SK-N-SH treated with all-trans-retinoic acid at 6 μM for 48 hours (cell line): ENCODE measurements around the gene SLC35F6.

Experiments used
- ATAC-seq: fragments of 200-7000 bp; cut with Tn5 transposase; 3 replicates; pipeline ENCODE4 v1.9.1; 2020; ENCODE audit warnings: mild to moderate bottlenecking, moderate library complexity
- ARNTL ChIP-seq: fragments of 450-650 bp; formaldehyde crosslinking; IDR thresholded peaks from 2 replicates; pipeline ENCODE4 v1.5.0; 2020; ENCODE audit warnings: low read depth, mild to moderate bottlenecking, moderate library complexity, borderline replicate concordance
- CSDC2 ChIP-seq: fragments of 250-450 bp; sonication (Bioruptor Pico); IDR thresholded peaks from 2 replicates; pipeline ENCODE4 v1.5.0; 2020; ENCODE audit warnings: mild to moderate bottlenecking, moderate library complexity
- ESRRG ChIP-seq: fragments of 250-450 bp; sonication (Bioruptor Pico); IDR thresholded peaks from 2 replicates; pipeline ENCODE4 v1.6.1; 2021; ENCODE audit warnings: mild to moderate bottlenecking
- GLIS3 ChIP-seq: fragments of 250-450 bp; sonication (Bioruptor Pico); IDR thresholded peaks from 2 replicates; pipeline ENCODE4 v1.5.0; 2020; ENCODE audit warnings: mild to moderate bottlenecking, moderate library complexity
- ISL1 ChIP-seq: fragments of 250-450 bp; sonication (Bioruptor Pico); IDR thresholded peaks from 2 replicates; pipeline ENCODE4 v2.1.2; 2022; ENCODE audit warnings: mild to moderate bottlenecking, moderate library complexity
- PPARA ChIP-seq: fragments of 250-450 bp; sonication (Bioruptor Pico); IDR thresholded peaks from 2 replicates; pipeline ENCODE4 v1.5.0; 2020; ENCODE audit warnings: mild to moderate bottlenecking, borderline replicate concordance
- RARB ChIP-seq: fragments of 250-450 bp; sonication (Bioruptor Pico); IDR thresholded peaks from 2 replicates; pipeline ENCODE4 v1.8.0; 2021; ENCODE audit warnings: mild to moderate bottlenecking, moderate library complexity
- SNAI2 ChIP-seq: fragments of 250-450 bp; sonication (Bioruptor Pico); IDR thresholded peaks from 2 replicates; pipeline ENCODE4 v1.5.0; 2020; ENCODE audit warnings: mild to moderate bottlenecking, moderate library complexity
- TCF4 ChIP-seq: fragments of 250-450 bp; sonication (Bioruptor Pico); IDR thresholded peaks from 2 replicates; pipeline ENCODE4 v1.8.0; 2021; ENCODE audit warnings: mild to moderate bottlenecking, moderate library complexity, borderline replicate concordance
- TOX ChIP-seq: fragments of 250-450 bp; sonication (Bioruptor Pico); IDR thresholded peaks from 2 replicates; pipeline ENCODE4 v1.8.0; 2021; ENCODE audit warnings: mild to moderate bottlenecking, moderate library complexity, borderline replicate concordance
- ZC3H10 ChIP-seq: fragments of 250-450 bp; sonication (Bioruptor Pico); IDR thresholded peaks from 2 replicates; pipeline ENCODE4 v1.5.1; 2021; ENCODE audit warnings: mild to moderate bottlenecking, moderate library complexity
- ZFP3 ChIP-seq: fragments of 250-450 bp; sonication (Bioruptor Pico); IDR thresholded peaks from 2 replicates; pipeline ENCODE4 v1.5.0; 2020; ENCODE audit warnings: mild to moderate bottlenecking, moderate library complexity
- ZNF70 ChIP-seq: fragments of 450-650 bp; formaldehyde crosslinking; IDR thresholded peaks from 2 replicates; pipeline ENCODE4 v1.5.0; 2020; ENCODE audit warnings: mild to moderate bottlenecking, moderate library complexity
- ZNF8 ChIP-seq: fragments of 450-650 bp; formaldehyde crosslinking; IDR thresholded peaks from 2 replicates; pipeline ENCODE4 v1.5.0; 2020; ENCODE audit warnings: mild to moderate bottlenecking, moderate library complexity
- TF ChIP-seq, protein P1 (sequence below): fragments of 250-450 bp; sonication (Bioruptor Pico); IDR thresholded peaks from 2 replicates; pipeline ENCODE4 v1.5.1; 2021; ENCODE audit warnings: mild to moderate bottlenecking, moderate library complexity
- TF ChIP-seq, protein P2 (sequence below): fragments of 250-450 bp; sonication (Bioruptor Pico); IDR thresholded peaks from 2 replicates; pipeline ENCODE4 v1.8.0; 2021; ENCODE audit warnings: low read depth, mild to moderate bottlenecking, moderate library complexity, borderline replicate concordance
- TF ChIP-seq, protein P3 (sequence below): fragments of 250-450 bp; sonication (Bioruptor Pico); IDR thresholded peaks from 2 replicates; pipeline ENCODE4 v1.8.0; 2020; ENCODE audit warnings: mild to moderate bottlenecking, moderate library complexity, borderline replicate concordance
- TF ChIP-seq, protein P4 (sequence below): fragments of 250-450 bp; sonication (Bioruptor Pico); IDR thresholded peaks from 2 replicates; pipeline ENCODE4 v1.5.0; 2020; ENCODE audit warnings: mild to moderate bottlenecking, moderate library complexity

Gene SLC35F6

DNA sequence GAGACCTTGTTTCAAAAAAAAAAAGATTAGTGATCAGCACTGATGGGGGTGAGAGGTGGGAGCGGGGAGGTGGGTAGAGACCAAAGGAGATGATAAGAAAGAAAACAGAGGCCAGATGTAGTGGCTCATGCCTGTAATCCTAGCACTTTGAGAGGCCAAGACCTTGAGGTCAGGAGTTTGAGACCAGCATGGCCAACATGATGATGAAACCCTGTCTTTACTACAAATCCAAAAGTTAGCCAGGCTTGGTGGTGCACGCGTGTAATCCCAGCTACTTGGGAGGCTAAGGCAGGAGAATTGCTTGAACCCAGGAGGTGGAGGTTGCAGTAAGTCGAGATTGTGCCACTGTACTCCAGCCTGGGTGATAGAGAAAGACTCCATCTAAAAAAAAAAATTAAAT, 9.5 kb upstream of the SLC35F6 start:
- ATAC-seq, result no peak
- TF ChIP-seq, protein P1, sequence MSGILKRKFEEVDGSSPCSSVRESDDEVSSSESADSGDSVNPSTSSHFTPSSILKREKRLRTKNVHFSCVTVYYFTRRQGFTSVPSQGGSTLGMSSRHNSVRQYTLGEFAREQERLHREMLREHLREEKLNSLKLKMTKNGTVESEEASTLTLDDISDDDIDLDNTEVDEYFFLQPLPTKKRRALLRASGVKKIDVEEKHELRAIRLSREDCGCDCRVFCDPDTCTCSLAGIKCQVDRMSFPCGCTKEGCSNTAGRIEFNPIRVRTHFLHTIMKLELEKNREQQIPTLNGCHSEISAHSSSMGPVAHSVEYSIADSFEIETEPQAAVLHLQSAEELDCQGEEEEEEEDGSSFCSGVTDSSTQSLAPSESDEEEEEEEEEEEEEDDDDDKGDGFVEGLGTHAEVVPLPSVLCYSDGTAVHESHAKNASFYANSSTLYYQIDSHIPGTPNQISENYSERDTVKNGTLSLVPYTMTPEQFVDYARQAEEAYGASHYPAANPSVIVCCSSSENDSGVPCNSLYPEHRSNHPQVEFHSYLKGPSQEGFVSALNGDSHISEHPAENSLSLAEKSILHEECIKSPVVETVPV (CRISPR knock-in tag), result no peak
- TF ChIP-seq SNAI2 (CRISPR knock-in tag) (no peak), ZNF70 (no peak), ZC3H10 (CRISPR knock-in tag) (no peak), TOX (CRISPR knock-in tag) (no peak), ARNTL (CRISPR knock-in tag) (no peak), RARB (CRISPR knock-in tag) (no peak), PPARA (no peak), ISL1 (CRISPR knock-in tag) (no peak), GLIS3 (CRISPR knock-in tag) (no peak), ESRRG (CRISPR knock-in tag) (no peak), CSDC2 (CRISPR knock-in tag) (no peak)
- TF ChIP-seq, protein P2, sequence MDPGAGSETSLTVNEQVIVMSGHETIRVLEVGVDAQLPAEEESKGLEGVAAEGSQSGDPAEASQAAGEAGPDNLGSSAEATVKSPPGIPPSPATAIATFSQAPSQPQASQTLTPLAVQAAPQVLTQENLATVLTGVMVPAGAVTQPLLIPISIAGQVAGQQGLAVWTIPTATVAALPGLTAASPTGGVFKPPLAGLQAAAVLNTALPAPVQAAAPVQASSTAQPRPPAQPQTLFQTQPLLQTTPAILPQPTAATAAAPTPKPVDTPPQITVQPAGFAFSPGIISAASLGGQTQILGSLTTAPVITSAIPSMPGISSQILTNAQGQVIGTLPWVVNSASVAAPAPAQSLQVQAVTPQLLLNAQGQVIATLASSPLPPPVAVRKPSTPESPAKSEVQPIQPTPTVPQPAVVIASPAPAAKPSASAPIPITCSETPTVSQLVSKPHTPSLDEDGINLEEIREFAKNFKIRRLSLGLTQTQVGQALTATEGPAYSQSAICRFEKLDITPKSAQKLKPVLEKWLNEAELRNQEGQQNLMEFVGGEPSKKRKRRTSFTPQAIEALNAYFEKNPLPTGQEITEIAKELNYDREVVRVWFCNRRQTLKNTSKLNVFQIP (CRISPR knock-in tag), result no peak
- TF ChIP-seq, protein P3, sequence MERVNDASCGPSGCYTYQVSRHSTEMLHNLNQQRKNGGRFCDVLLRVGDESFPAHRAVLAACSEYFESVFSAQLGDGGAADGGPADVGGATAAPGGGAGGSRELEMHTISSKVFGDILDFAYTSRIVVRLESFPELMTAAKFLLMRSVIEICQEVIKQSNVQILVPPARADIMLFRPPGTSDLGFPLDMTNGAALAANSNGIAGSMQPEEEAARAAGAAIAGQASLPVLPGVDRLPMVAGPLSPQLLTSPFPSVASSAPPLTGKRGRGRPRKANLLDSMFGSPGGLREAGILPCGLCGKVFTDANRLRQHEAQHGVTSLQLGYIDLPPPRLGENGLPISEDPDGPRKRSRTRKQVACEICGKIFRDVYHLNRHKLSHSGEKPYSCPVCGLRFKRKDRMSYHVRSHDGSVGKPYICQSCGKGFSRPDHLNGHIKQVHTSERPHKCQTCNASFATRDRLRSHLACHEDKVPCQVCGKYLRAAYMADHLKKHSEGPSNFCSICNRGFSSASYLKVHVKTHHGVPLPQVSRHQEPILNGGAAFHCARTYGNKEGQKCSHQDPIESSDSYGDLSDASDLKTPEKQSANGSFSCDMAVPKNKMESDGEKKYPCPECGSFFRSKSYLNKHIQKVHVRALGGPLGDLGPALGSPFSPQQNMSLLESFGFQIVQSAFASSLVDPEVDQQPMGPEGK (CRISPR knock-in tag), result no peak
- TF ChIP-seq, protein P4, sequence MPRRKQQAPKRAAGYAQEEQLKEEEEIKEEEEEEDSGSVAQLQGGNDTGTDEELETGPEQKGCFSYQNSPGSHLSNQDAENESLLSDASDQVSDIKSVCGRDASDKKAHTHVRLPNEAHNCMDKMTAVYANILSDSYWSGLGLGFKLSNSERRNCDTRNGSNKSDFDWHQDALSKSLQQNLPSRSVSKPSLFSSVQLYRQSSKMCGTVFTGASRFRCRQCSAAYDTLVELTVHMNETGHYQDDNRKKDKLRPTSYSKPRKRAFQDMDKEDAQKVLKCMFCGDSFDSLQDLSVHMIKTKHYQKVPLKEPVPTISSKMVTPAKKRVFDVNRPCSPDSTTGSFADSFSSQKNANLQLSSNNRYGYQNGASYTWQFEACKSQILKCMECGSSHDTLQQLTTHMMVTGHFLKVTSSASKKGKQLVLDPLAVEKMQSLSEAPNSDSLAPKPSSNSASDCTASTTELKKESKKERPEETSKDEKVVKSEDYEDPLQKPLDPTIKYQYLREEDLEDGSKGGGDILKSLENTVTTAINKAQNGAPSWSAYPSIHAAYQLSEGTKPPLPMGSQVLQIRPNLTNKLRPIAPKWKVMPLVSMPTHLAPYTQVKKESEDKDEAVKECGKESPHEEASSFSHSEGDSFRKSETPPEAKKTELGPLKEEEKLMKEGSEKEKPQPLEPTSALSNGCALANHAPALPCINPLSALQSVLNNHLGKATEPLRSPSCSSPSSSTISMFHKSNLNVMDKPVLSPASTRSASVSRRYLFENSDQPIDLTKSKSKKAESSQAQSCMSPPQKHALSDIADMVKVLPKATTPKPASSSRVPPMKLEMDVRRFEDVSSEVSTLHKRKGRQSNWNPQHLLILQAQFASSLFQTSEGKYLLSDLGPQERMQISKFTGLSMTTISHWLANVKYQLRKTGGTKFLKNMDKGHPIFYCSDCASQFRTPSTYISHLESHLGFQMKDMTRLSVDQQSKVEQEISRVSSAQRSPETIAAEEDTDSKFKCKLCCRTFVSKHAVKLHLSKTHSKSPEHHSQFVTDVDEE (CRISPR knock-in tag), result no peak
- TF ChIP-seq, all 23 proteins: peak for 0

DNA sequence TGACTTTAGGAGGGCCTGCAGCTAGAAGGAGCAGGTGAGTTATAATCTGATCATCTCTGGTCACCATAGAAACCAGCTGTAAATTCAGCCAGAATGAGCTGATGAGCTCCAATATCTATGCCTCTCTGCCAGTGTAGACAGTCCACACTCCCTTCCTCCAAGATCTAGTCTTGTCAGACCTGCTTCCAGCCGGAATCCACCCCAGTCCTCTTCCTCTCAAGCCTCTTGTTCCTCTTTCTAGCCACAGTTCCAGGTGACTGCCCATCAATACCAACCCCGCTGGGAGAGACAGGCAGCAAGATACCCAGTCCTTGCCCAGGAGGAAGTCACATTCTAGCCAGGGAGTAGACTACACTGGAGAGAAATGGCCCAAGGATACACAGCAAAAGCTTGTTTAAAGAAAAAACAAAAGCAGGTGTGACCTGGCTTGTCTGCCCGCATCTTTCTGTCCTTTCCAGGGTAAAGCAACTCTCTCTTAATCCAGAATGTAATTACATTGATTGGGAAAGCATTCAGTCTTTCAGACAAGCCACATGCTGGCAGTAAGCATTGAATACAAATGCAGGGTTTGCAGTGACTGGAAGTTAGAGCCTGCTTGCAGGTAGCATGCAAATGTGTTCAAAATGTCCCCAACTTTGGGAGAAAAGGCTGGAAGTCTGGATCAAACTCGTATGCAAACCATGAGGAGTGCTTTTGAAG, 9.0 kb upstream of the SLC35F6 start:
- no peak for ATAC-seq

DNA sequence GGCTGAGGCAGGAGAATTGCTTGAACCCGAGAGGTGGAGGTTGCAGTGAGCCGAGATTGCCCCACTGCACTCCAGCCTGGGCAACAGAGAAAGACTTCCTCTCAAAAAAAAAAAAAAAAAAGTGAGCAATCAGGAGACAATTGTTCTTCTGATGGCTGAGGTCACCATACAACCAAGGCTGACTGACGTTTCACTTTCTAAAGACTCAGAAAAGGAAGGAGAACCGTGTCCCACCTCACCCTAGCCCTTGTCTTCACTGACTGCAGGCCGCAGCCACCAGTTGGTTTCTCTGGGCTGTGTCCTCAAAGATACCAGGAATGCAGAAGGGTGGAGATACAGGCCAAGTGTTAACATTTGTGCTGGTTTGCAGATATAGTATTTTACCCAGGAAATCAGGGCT, 7.7 kb upstream of the SLC35F6 start:
- TF ChIP-seq ZNF70, result no peak
- no peak for TF ChIP-seq TCF4
- TF ChIP-seq, protein P2 (CRISPR knock-in tag), result no peak
- TF ChIP-seq, protein P3 (CRISPR knock-in tag), result no peak
- no peak for TF ChIP-seq ZNF8
- no peak for ATAC-seq

More for the DNA sequence above, 9.0 kb upstream of the SLC35F6 start:
- no peak for TF ChIP-seq ZNF70
- TF ChIP-seq ZFP3 (CRISPR knock-in tag), result 0 out of 2 replicates have a peak, but pooled peaks have one; percentile 10
